ENCODE measurements around the gene MXI1.

The MXI1 gene

GRCh38 chr10:110312206-110312605, 104.8 kb downstream of the MXI1 start:
- no peaks in the 10 kb centered on the region for H3K36me3 ChIP-seq (ENCODE audit: insufficient read depth, low read length)
- H3K9me3 ChIP-seq (ENCODE audit: low read depth, low read length): no peaks in the 10 kb centered on the region
- H3K27ac ChIP-seq: no peak overlapping the region
- no peak overlapping the region for H3K4me3 ChIP-seq
- no peak for DNase-seq (ENCODE audit: low read depth, low spot score)
- H3K9ac ChIP-seq (ENCODE audit: insufficient read length): no peak overlapping the region
- TF ChIP-seq POLR2AphosphoS5 (IDR thresholded peaks at IDR 0.05; ENCODE audit: borderline replicate concordance, low read depth, low read length): no peak
- TF ChIP-seq EZH2 (IDR thresholded peaks at IDR 0.05): no peak
- no peak for TF ChIP-seq FOXP2 (optimal IDR thresholded peaks at IDR 0.05; ENCODE audit: control extremely low read depth, extremely low read length, insufficient read depth)

- no peak overlapping the region for H3K27ac ChIP-seq
- no peak for TF ChIP-seq POLR2AphosphoS5 (IDR thresholded peaks at IDR 0.05; ENCODE audit: borderline replicate concordance, low read depth, low read length)
- no peak for TF ChIP-seq FOXP2 (optimal IDR thresholded peaks at IDR 0.05; ENCODE audit: control extremely low read depth, extremely low read length, insufficient read depth)
- TF ChIP-seq EZH2 (IDR thresholded peaks at IDR 0.05): no peak
- DNase-seq (ENCODE audit: low read depth, low spot score): no peak
- no peak overlapping the region for H3K9ac ChIP-seq (ENCODE audit: insufficient read length)
- H3K36me3 ChIP-seq (ENCODE audit: insufficient read depth, low read length): no peaks in the 10 kb centered on the region
- H3K9me3 ChIP-seq (ENCODE audit: low read depth, low read length): no peaks in the 10 kb centered on the region
- H3K4me3 ChIP-seq: no peak overlapping the region
Measured at GRCh38 chr10:110313674-110314073, 106.3 kb downstream of the MXI1 start.

GRCh38 chr10:110317866-110318850, 110.8 kb downstream of the MXI1 start:
- DNase-seq (ENCODE audit: low read depth, low spot score): no peak
- TF ChIP-seq FOXP2 (optimal IDR thresholded peaks at IDR 0.05; ENCODE audit: control extremely low read depth, extremely low read length, insufficient read depth) (no peak), EZH2 (IDR thresholded peaks at IDR 0.05) (no peak), POLR2AphosphoS5 (IDR thresholded peaks at IDR 0.05; ENCODE audit: borderline replicate concordance, low read depth, low read length) (no peak)
- H3K9ac ChIP-seq (ENCODE audit: insufficient read length): no peak overlapping the region
- H3K27ac ChIP-seq: no peak overlapping the region
- no peaks in the 10 kb centered on the region for H3K36me3 ChIP-seq (ENCODE audit: insufficient read depth, low read length)
- H3K4me3 ChIP-seq: no peak overlapping the region
- H3K9me3 ChIP-seq (ENCODE audit: low read depth, low read length): no peaks in the 10 kb centered on the region

- H3K9ac ChIP-seq (ENCODE audit: insufficient read length): no peak overlapping the region
- TF ChIP-seq POLR2AphosphoS5 (IDR thresholded peaks at IDR 0.05; ENCODE audit: borderline replicate concordance, low read depth, low read length) (no peak), FOXP2 (optimal IDR thresholded peaks at IDR 0.05; ENCODE audit: control extremely low read depth, extremely low read length, insufficient read depth) (no peak), EZH2 (IDR thresholded peaks at IDR 0.05) (no peak)
- no peak for DNase-seq (ENCODE audit: low read depth, low spot score)
Measured at GRCh38 chr10:110321869-110322620, 114.6 kb downstream of the MXI1 start.

GRCh38 chr10:110323503-110323902, 116.1 kb downstream of the MXI1 start:
- Histone ChIP-seq H3K9me3 (ENCODE audit: low read depth, low read length) (no peaks in the 10 kb centered on the region), H3K36me3 (ENCODE audit: insufficient read depth, low read length) (no peaks in the 10 kb centered on the region), H3K27ac (no peak overlapping the region), H3K9ac (ENCODE audit: insufficient read length) (no peak overlapping the region), H3K4me3 (no peak overlapping the region)
- TF ChIP-seq FOXP2 (optimal IDR thresholded peaks at IDR 0.05; ENCODE audit: control extremely low read depth, extremely low read length, insufficient read depth): no peak
- no peak for TF ChIP-seq POLR2AphosphoS5 (IDR thresholded peaks at IDR 0.05; ENCODE audit: borderline replicate concordance, low read depth, low read length)
- TF ChIP-seq EZH2 (IDR thresholded peaks at IDR 0.05): no peak
- no peak for DNase-seq (ENCODE audit: low read depth, low spot score)

More at GRCh38 chr10:110321869-110322620, 114.6 kb downstream of the MXI1 start:
- no peak overlapping the region for H3K27ac ChIP-seq
- no peak overlapping the region for H3K4me3 ChIP-seq
- H3K9me3 ChIP-seq (ENCODE audit: low read depth, low read length): no peaks in the 10 kb centered on the region
- H3K36me3 ChIP-seq (ENCODE audit: insufficient read depth, low read length): no peaks in the 10 kb centered on the region

GRCh38 chr10:110324201-110324804, 116.9 kb downstream of the MXI1 start:
- TF ChIP-seq POLR2AphosphoS5 (IDR thresholded peaks at IDR 0.05; ENCODE audit: borderline replicate concordance, low read depth, low read length) (no peak), FOXP2 (optimal IDR thresholded peaks at IDR 0.05; ENCODE audit: control extremely low read depth, extremely low read length, insufficient read depth) (no peak), EZH2 (IDR thresholded peaks at IDR 0.05) (no peak)
- H3K9ac ChIP-seq (ENCODE audit: insufficient read length): no peak overlapping the region
- H3K9me3 ChIP-seq (ENCODE audit: low read depth, low read length): no peaks in the 10 kb centered on the region
- no peak for DNase-seq (ENCODE audit: low read depth, low spot score)
- no peak overlapping the region for H3K27ac ChIP-seq
- H3K4me3 ChIP-seq: no peak overlapping the region
- no peaks in the 10 kb centered on the region for H3K36me3 ChIP-seq (ENCODE audit: insufficient read depth, low read length)

GRCh38 chr10:110324805-110325280, 117.4 kb downstream of the MXI1 start:
- no peak for DNase-seq (ENCODE audit: low read depth, low spot score)
- Histone ChIP-seq H3K36me3 (ENCODE audit: insufficient read depth, low read length) (no peaks in the 10 kb centered on the region), H3K9ac (ENCODE audit: insufficient read length) (no peak overlapping the region), H3K4me3 (no peak overlapping the region), H3K27ac (no peak overlapping the region), H3K9me3 (ENCODE audit: low read depth, low read length) (no peaks in the 10 kb centered on the region)
- TF ChIP-seq POLR2AphosphoS5 (IDR thresholded peaks at IDR 0.05; ENCODE audit: borderline replicate concordance, low read depth, low read length) (no peak), EZH2 (IDR thresholded peaks at IDR 0.05) (no peak), FOXP2 (optimal IDR thresholded peaks at IDR 0.05; ENCODE audit: control extremely low read depth, extremely low read length, insufficient read depth) (no peak)

Measured in SK-N-MC (cell line).